ENCODE data around the gene MRAS.

The MRAS gene

GRCh38 chr3:138347960-138348753, at the start of gene MRAS:
Gene MRAS, plus strand, starts transcription at chr3:138348579. Its CDS starts 24,305 bp downstream, at chr3:138372884.
- no peak for DNase-seq

DNA sequence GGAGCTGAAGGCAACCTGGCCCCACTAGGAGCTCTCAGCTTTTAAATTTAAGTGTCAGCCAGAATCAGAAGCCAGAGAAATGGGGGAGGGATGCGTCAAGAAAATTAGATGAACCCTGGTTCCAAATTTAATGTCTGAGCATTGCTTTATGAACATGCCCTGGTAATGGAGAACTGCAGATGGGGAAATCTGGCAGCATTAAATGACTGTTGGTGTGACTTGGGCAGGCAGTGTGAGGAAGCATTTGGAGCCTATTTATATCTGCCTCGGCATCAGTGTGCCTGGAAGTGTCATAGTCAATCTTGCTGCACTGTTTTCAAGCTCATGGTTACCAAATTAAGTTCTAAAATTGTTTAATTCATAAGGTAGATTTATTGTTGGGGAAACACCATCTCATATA, 47.7 kb upstream of the MRAS start:
- no peak for DNase-seq

GRCh38 chr3:138303474-138303873, 44.9 kb upstream of the MRAS start:
- no peak for DNase-seq

- DNase-seq, result no peak
Observed at GRCh38 chr3:138307899-138308298, 40.5 kb upstream of the MRAS start.

DNA sequence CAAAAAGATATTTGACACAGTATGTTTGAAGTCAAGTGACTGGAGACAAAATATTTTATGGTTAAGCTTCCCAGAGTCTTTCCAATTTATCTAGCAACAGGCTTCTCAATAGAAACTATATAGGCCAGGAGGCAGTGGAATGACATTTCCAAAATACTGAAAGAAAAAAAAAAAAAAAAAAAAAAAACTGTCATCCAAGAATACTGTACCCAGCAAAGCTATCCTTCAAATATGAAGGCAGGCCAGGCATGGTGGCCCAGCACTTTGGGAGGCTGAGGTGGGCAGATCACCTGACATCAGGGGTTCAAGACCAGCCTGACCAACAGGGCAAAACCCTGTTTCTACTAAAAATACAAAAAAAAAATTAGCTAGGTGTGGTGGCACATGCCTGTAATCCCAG, 39.6 kb upstream of the MRAS start:
- no peak for DNase-seq

- no peak for DNase-seq
Observed at GRCh38 chr3:138310494-138310893, 37.9 kb upstream of the MRAS start.

- no peak for DNase-seq
Observed at GRCh38 chr3:138314751-138315150, 33.6 kb upstream of the MRAS start.

- no peak for DNase-seq
Observed at GRCh38 chr3:138317687-138318086, 30.7 kb upstream of the MRAS start.

DNA sequence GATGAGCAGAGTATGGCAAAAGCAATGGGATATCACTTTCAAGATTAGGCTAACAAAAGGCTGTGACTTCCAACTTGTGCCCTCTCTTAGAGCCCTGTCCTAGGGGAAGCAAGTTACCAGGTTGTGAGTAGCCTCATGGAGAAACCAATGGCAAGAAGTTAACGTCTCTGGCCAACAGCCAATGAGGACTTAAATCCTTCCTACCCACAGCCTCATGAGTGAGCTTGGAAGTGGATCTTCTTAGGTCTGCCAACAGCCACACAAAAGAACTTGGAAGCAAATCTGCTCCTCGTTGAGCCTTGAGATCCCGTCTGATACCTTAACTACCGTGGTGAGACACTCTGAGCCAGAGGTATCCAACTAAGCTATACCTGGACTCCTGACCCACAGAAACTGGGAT, 24.4 kb upstream of the MRAS start:
- DNase-seq, result no peak

DNA sequence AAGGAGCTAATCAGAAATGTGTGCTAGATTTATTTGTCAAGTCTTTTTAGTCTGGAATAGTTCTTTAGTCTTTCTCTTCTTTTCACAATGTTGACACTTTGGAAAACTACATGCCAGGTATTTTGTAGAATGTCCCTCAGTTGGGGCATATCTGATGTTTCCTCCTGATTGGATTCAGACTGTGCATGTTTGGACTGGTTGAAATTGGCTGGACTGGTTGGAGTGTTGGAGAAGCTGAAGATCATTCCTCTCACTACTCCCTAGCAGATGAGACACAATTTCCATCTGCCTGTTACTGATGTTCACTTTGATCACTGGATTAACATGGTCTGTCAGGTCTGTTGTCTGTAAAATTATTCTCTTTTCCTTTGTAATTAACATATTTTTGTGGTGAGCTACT, 22.4 kb upstream of the MRAS start:
- no peak for DNase-seq

- no peak for DNase-seq
Observed at GRCh38 chr3:138326866-138327595, 21.3 kb upstream of the MRAS start.

DNA sequence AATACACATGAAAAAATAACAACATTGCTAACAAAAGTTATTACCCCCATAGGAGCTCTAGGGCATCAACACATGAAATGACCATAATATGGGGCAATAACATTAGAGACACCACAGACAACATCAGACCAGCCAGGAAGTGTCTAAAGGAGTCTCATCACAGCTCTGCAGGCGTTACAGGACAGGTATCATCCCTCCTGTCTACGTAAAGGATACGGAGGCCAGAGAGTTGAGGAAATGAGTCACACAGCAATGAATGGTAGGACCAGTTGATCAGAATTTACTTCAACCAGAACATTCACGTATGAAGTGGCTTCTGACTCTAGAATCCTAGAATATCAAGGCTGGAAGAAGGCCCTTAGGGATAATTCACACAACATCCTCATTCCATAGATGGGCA, 20.5 kb upstream of the MRAS start:
- DNase-seq, result no peak

GRCh38 chr3:138328341-138328740, 20.0 kb upstream of the MRAS start:
- no peak for DNase-seq

- peak; percentile 87 for DNase-seq
Observed at GRCh38 chr3:138329127-138329983, 19.0 kb upstream of the MRAS start, which contains the start of gene NME9. Gene NME9, minus strand, starts transcription at chr3:138329851. Its CDS starts 516 bp downstream, at chr3:138329335.

- DNase-seq, result no peak
Observed at GRCh38 chr3:138329984-138330293, 18.4 kb upstream of the MRAS start.

GRCh38 chr3:138331143-138331894, 17.1 kb upstream of the MRAS start:
- DNase-seq, result no peak

DNA sequence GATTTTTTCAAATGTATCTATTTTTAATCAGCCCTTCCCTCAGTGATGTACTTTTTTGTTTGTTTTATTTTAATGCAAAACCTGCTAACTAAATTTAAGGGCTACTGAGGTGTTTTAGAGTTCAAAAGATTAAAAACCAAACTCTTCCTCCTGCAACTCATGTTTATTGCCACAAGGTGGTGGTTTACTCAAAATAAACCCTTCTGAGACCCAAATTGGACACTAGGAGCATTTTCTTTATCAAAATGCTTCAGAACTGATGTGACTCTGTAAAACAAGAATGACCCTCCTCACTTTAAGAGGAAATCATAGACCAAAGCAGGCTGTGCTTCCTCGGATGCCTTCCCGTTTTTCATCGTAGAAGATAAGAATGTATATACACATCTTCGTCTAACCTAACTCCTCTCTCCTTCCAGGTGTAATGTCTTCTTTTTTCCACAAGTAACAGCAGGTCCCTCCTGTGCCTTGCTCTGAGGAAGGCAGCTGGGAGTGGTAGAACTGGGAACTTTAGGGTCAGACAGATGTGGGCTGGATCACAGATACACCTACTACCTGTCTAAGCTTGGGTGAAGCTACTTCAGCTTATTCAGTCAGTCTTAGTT, 15.8 kb upstream of the MRAS start:
- no peak for DNase-seq

- no peak for DNase-seq
Observed at GRCh38 chr3:138334608-138335007, 13.8 kb upstream of the MRAS start.

- DNase-seq, result no peak
Observed at GRCh38 chr3:138336454-138336999, 11.9 kb upstream of the MRAS start.

DNA sequence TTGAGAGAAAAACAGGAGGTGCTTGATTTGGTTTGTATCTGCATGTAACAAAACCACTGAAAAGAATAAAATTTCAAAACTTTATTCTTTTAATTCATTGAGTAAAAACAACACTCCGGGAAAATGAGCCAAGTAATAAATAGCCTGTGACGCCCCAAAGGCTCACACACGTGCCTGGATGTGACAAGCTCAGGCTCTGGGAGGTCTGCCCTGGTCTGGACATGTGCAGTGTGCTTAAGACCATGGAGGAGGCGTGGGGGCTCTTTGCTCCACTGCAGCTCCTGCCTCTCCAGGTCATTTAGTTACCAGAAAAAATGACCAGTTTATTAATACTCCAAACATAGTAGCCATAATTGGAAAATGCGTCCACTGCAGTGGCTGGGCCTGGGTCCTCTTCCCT, 10.1 kb upstream of the MRAS start:
- DNase-seq, result no peak

GRCh38 chr3:138338811-138339210, 9.6 kb upstream of the MRAS start:
- no peak for DNase-seq

- DNase-seq, result no peak
Observed at GRCh38 chr3:138340511-138340910, 7.9 kb upstream of the MRAS start.
